K562 (cell line): Measurements from ENCODE around the gene KLHL29. TPM values are rescaled to one million over a fixed set of nuclear protein-coding genes. Genes with fewer than 3 reads are reported as not detected.

Experiments
- ATAC-seq: fragments of 200-7000 bp; cut with Tn5 transposase; 3 replicates; pipeline ENCODE4 v1.9.1; 2020; ENCODE audit warnings: moderate library complexity
- BruUV-seq: library from RNA; stranded (reverse); fragments of 400-500 nt; replicated peaks from 2 replicates; lab custom pipeline; 2021; lab: Mats Ljungman, UMichigan
- CTCF ChIA-PET: fragments of 300-600 bp; formaldehyde crosslinking; extraction: SDS; loops from one replicate; lab custom pipeline; 2021; ENCODE audit warnings: low intra/inter-chr PET ratio; lab: Yijun Ruan, JAX
- POLR2A ChIA-PET: fragments of 300-600, 350-650 bp; sonication (Branson Sonifier 250); formaldehyde crosslinking; extraction: SDS; loops from one replicate; lab custom pipeline; 2021; ENCODE audit warnings: antibody characterized with exemption, inconsistent platforms; lab: Yijun Ruan, JAX
- DNase-seq, 4 experiments: peaks; one replicate each; pipeline versions ENCODE4 v3.0.0 to v3.0.0-alpha.2; 2011 to 2018; ENCODE audit warnings: low spot score in 3 of 4, mixed read lengths in 3 of 4; ENCODE audit errors: extremely low read depth in 1 of 4
- FAIRE-seq: peaks from 2 replicates; lab custom pipeline; 2011; peaks lifted over from hg19 to GRCh38; lab: Jason Lieb, UNC
- H2AFZ ChIP-seq: 2 replicates; pipeline ENCODE4 v1.6.0; 2011; ENCODE audit warnings: low read depth, low read length, control low read depth, inconsistent platforms
- H3K27ac ChIP-seq: fragments of 200-600 bp; 3 replicates; pipeline ENCODE4 v1.8.0; 2011; ENCODE audit warnings: low read depth, mild to moderate bottlenecking, control low read depth, inconsistent platforms, low read length, moderate library complexity, mixed read lengths; ENCODE audit errors: extremely low read depth
- H3K27me3 ChIP-seq, 2 experiments: fragments of 300-600 bp in 1 of 2; 2 replicates in 1 of 2; 3 replicates in 1 of 2; pipeline versions ENCODE4 v1.6.0 to v1.8.0; 2011; ENCODE audit warnings: inconsistent platforms in 2 of 2, low read length in 2 of 2, mild to moderate bottlenecking in 1 of 2, mixed read lengths in 1 of 2, moderate library complexity in 1 of 2; ENCODE audit not compliant: control insufficient read depth in 2 of 2, insufficient read depth in 2 of 2
- H3K36me3 ChIP-seq: fragments of 300-600 bp; 3 replicates; pipeline ENCODE4 v1.8.0; 2011; ENCODE audit warnings: mild to moderate bottlenecking, low read length, inconsistent platforms; ENCODE audit not compliant: control insufficient read depth, insufficient read depth
- H3K4me1 ChIP-seq, 2 experiments: fragments of 200-600 bp in 1 of 2; replicated peaks in 1 of 2; 2 replicates in 1 of 2; 3 replicates in 1 of 2; pipeline versions ENCODE4 v1.5.1 to v1.8.0; 2011; ENCODE audit warnings: inconsistent platforms in 2 of 2, low read length in 2 of 2, mild to moderate bottlenecking in 1 of 2, mixed read lengths in 1 of 2, moderate library complexity in 1 of 2; ENCODE audit not compliant: control insufficient read depth in 2 of 2, insufficient read depth in 2 of 2
- H3K4me2 ChIP-seq: 2 replicates; pipeline ENCODE4 v1.6.1; 2011; ENCODE audit warnings: low read length, control low read depth, inconsistent platforms, mixed read lengths; ENCODE audit not compliant: insufficient read depth
- H3K4me3 ChIP-seq: fragments of 200-600 bp; sonication (generic), shearing (Covaris generic); 2 replicates; pipeline ENCODE4 v1.5.1; 2016; ENCODE audit warnings: control low read depth, inconsistent platforms
- H3K79me2 ChIP-seq: fragments of 200-600 bp; 3 replicates; pipeline ENCODE4 v1.8.0; 2011; ENCODE audit warnings: low read length, inconsistent platforms; ENCODE audit not compliant: control insufficient read depth, insufficient read depth
- H3K9ac ChIP-seq, 2 experiments: 2 replicates each; pipeline versions ENCODE4 v1.6.0 to v1.6.1; 2011; ENCODE audit warnings: low read depth in 2 of 2, low read length in 2 of 2, control low read depth in 1 of 2, inconsistent platforms in 1 of 2, mild to moderate bottlenecking in 1 of 2, mixed read lengths in 1 of 2; ENCODE audit not compliant: insufficient read depth in 1 of 2
- H3K9me1 ChIP-seq: one replicate; pipeline ENCODE4 v1.6.0; 2011; ENCODE audit warnings: inconsistent platforms, mild to moderate bottlenecking, low read length, moderate library complexity; ENCODE audit not compliant: control insufficient read depth, insufficient read depth
- H3K9me3 ChIP-seq: replicated peaks from 2 replicates; pipeline ENCODE4 v1.5.1; 2011; ENCODE audit warnings: low read depth, low read length, inconsistent platforms; ENCODE audit not compliant: control insufficient read depth, insufficient read depth
- H4K20me1 ChIP-seq: replicated peaks from 2 replicates; pipeline ENCODE4 v1.6.1; 2011; ENCODE audit warnings: low read length, inconsistent platforms, mixed read lengths; ENCODE audit not compliant: control insufficient read depth, insufficient read depth
- MCM7 ChIP-seq, 2 experiments: fragments of 450-650 bp; IDR thresholded peaks; 2 replicates each; pipeline ENCODE4 v1.6.1; 2016 to 2018
- MEF2D ChIP-seq: conservative IDR thresholded peaks from 2 replicates; pipeline ENCODE4 v1.6.1; 2016; ENCODE audit warnings: low read depth, missing genetic modification characterization, missing compliant biosample characterization
- NCOR1 ChIP-seq: fragments of 450-650 bp; IDR thresholded peaks from 2 replicates; pipeline ENCODE4 v1.6.1; 2016; ENCODE audit warnings: mild to moderate bottlenecking, moderate library complexity
- PYGO2 ChIP-seq: fragments of 450-650 bp; IDR thresholded peaks from 2 replicates; pipeline ENCODE4 v1.6.1; 2016; ENCODE audit warnings: mild to moderate bottlenecking, missing genetic modification characterization, moderate library complexity, missing compliant biosample characterization
- TSC22D4 ChIP-seq: fragments of 450-650 bp; IDR thresholded peaks from 2 replicates; pipeline ENCODE4 v1.6.1; 2016; ENCODE audit warnings: missing genetic modification characterization, missing biosample characterization, control low read depth
- U2AF2 ChIP-seq: fragments of 200-400 bp; formaldehyde crosslinking; optimal IDR thresholded peaks from 2 replicates; pipeline ENCODE3; 2017; ENCODE audit warnings: low read depth, mild to moderate bottlenecking, low read length
- WGBS: fragments of 100-300 bp; shearing (Covaris generic); methylation state at CpG from one replicate; pipeline ENCODE4 v1.1.6; 2016; ENCODE audit warnings: low coverage, mixed read lengths; ENCODE audit not compliant: insufficient coverage; ENCODE audit errors: missing lambda C conversion rate; 5-methylcytosine and 5-hydroxymethylcytosine counted together
- in situ Hi-C: fragments of 300-500 bp; cut with MboI; formaldehyde crosslinking; loops from 4 replicates; pipeline ENCODE4 v1.15.0; 2018; ENCODE audit warnings: inconsistent platforms, mixed read lengths
- intact Hi-C: fragments of 100-400 bp; cut with micrococcal nuclease; formaldehyde crosslinking; loops from 2 replicates; pipeline ENCODE4 v1.14.2; 2022
- polyA plus RNA-seq, 8 experiments: library from polyadenylated mRNA; depleted of rRNA in 4 of 8; stranded (reverse) in 5 of 8; unstranded in 3 of 8; fragments of >200 nt; fragmentation: Nextera tagmentation in 2 of 8; fragmentation: Illumina TruSeq in 1 of 8; extraction: Ambion mirVana in 2 of 8; extraction: Trizol in 1 of 8; gene quantifications; 2 replicates each; pipeline versions ENCODE4 v1.2.1 to v1.2.3, GENCODE V29; 2011 to 2014; ENCODE audit warnings: inconsistent platforms in 1 of 8, missing spikeins in 1 of 8
- total RNA-seq, 7 experiments: library from RNA; depleted of rRNA in 6 of 7; stranded (reverse); fragments of >200 nt in 6 of 7; fragmentation: Illumina TruSeq in 2 of 7; extraction: Trizol in 2 of 7; gene quantifications; 2 replicates each; pipeline versions ENCODE4 v1.2.1 to v1.2.3, GENCODE V29; 2011 to 2021; ENCODE audit warnings: low replicate concordance in 1 of 7
- TF ChIP-seq, protein P1 (sequence below): fragments of 250-450 bp; sonication (Bioruptor Pico); IDR thresholded peaks from 2 replicates; pipeline ENCODE4 v1.5.1; 2021; ENCODE audit warnings: mild to moderate bottlenecking
- TF ChIP-seq, protein P2 (sequence below): fragments of 450-650 bp; IDR thresholded peaks from 2 replicates; pipeline ENCODE4 v1.6.1; 2016; ENCODE audit warnings: mild to moderate bottlenecking, moderate library complexity

The KLHL29 gene
- total and polyA plus RNA-seq, 9 of the 15 experiments (the other 6 are each of a cell fraction or from before 2014, with no cell fraction given), result 0.03 to 0.31 (median 0.08) TPM; not detected in 1

- no peaks in the 10 kb centered on the region for H3K4me1 ChIP-seq
- 3% methylated on average over 15 of the region's 15 CpGs for WGBS
- no peak overlapping the region for H3K9ac ChIP-seq
- no peak overlapping the region for H2AFZ ChIP-seq
- in situ Hi-C loops (no loop called here), intact Hi-C loops (no loop called here)
- no peaks in the 10 kb centered on the region for H3K9me1 ChIP-seq
- peaks cover 37 to 80% of the 10 kb centered on the region in 2 experiments for H3K27me3 ChIP-seq
- FAIRE-seq (no peak), ATAC-seq (peak; percentile 14; the same call in 1 of the 3 replicates), DNase-seq (no peak)
- ChIA-PET POLR2A (interaction anchor here (1.2 to 1.4 kb wide), 2 partner anchors 9 to 28 kb away, joined by 4 to 5 read pairs; no protein-coding TSS in a partner anchor), CTCF (no interaction called here)
- peaks cover 4% of the 10 kb centered on the region; the same call in 1 of the 2 replicates for H4K20me1 ChIP-seq
- no peaks in the 10 kb centered on the region for H3K9me3 ChIP-seq
- no peak overlapping the region for H3K27ac ChIP-seq
- no peak overlapping the region for H3K4me3 ChIP-seq
- H3K4me2 ChIP-seq, result no peak overlapping the region
- no peaks in the 10 kb centered on the region for H3K36me3 ChIP-seq
- H3K79me2 ChIP-seq, result no peaks in the 10 kb centered on the region
- BruUV-seq, result no TSS peak
- TF ChIP-seq MEF2D (no peak), U2AF2 (no peak), PYGO2 (tag) (no peak), MCM7 (IDR thresholded peaks at IDR 0.05) (no peak), TSC22D4 (tag) (no peak), NCOR1 (no peak)
- TF ChIP-seq, protein P1, sequence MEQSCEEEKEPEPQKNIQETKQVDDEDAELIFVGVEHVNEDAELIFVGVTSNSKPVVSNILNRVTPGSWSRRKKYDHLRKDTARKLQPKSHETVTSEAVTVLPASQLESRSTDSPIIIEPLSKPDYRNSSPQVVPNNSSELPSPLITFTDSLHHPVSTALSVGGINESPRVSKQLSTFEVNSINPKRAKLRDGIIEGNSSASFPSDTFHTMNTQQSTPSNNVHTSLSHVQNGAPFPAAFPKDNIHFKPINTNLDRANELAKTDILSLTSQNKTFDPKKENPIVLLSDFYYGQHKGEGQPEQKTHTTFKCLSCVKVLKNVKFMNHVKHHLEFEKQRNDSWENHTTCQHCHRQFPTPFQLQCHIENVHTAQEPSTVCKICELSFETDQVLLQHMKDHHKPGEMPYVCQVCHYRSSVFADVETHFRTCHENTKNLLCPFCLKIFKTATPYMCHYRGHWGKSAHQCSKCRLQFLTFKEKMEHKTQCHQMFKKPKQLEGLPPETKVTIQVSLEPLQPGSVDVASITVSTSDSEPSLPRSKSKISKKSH (CRISPR knock-in tag), result no peak
- TF ChIP-seq, protein P2, sequence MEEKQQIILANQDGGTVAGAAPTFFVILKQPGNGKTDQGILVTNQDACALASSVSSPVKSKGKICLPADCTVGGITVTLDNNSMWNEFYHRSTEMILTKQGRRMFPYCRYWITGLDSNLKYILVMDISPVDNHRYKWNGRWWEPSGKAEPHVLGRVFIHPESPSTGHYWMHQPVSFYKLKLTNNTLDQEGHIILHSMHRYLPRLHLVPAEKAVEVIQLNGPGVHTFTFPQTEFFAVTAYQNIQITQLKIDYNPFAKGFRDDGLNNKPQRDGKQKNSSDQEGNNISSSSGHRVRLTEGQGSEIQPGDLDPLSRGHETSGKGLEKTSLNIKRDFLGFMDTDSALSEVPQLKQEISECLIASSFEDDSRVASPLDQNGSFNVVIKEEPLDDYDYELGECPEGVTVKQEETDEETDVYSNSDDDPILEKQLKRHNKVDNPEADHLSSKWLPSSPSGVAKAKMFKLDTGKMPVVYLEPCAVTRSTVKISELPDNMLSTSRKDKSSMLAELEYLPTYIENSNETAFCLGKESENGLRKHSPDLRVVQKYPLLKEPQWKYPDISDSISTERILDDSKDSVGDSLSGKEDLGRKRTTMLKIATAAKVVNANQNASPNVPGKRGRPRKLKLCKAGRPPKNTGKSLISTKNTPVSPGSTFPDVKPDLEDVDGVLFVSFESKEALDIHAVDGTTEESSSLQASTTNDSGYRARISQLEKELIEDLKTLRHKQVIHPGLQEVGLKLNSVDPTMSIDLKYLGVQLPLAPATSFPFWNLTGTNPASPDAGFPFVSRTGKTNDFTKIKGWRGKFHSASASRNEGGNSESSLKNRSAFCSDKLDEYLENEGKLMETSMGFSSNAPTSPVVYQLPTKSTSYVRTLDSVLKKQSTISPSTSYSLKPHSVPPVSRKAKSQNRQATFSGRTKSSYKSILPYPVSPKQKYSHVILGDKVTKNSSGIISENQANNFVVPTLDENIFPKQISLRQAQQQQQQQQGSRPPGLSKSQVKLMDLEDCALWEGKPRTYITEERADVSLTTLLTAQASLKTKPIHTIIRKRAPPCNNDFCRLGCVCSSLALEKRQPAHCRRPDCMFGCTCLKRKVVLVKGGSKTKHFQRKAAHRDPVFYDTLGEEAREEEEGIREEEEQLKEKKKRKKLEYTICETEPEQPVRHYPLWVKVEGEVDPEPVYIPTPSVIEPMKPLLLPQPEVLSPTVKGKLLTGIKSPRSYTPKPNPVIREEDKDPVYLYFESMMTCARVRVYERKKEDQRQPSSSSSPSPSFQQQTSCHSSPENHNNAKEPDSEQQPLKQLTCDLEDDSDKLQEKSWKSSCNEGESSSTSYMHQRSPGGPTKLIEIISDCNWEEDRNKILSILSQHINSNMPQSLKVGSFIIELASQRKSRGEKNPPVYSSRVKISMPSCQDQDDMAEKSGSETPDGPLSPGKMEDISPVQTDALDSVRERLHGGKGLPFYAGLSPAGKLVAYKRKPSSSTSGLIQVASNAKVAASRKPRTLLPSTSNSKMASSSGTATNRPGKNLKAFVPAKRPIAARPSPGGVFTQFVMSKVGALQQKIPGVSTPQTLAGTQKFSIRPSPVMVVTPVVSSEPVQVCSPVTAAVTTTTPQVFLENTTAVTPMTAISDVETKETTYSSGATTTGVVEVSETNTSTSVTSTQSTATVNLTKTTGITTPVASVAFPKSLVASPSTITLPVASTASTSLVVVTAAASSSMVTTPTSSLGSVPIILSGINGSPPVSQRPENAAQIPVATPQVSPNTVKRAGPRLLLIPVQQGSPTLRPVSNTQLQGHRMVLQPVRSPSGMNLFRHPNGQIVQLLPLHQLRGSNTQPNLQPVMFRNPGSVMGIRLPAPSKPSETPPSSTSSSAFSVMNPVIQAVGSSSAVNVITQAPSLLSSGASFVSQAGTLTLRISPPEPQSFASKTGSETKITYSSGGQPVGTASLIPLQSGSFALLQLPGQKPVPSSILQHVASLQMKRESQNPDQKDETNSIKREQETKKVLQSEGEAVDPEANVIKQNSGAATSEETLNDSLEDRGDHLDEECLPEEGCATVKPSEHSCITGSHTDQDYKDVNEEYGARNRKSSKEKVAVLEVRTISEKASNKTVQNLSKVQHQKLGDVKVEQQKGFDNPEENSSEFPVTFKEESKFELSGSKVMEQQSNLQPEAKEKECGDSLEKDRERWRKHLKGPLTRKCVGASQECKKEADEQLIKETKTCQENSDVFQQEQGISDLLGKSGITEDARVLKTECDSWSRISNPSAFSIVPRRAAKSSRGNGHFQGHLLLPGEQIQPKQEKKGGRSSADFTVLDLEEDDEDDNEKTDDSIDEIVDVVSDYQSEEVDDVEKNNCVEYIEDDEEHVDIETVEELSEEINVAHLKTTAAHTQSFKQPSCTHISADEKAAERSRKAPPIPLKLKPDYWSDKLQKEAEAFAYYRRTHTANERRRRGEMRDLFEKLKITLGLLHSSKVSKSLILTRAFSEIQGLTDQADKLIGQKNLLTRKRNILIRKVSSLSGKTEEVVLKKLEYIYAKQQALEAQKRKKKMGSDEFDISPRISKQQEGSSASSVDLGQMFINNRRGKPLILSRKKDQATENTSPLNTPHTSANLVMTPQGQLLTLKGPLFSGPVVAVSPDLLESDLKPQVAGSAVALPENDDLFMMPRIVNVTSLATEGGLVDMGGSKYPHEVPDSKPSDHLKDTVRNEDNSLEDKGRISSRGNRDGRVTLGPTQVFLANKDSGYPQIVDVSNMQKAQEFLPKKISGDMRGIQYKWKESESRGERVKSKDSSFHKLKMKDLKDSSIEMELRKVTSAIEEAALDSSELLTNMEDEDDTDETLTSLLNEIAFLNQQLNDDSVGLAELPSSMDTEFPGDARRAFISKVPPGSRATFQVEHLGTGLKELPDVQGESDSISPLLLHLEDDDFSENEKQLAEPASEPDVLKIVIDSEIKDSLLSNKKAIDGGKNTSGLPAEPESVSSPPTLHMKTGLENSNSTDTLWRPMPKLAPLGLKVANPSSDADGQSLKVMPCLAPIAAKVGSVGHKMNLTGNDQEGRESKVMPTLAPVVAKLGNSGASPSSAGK, result no peak
Measured at GRCh38 chr2:23617811-23618215, 232.8 kb downstream of the KLHL29 start.
